Ishikawa (cell line): ENCODE data around the gene SLC6A18.

Source experiments
- CEBPB ChIP-seq: IDR thresholded peaks from 2 replicates; pipeline ENCODE4 v1.6.1; 2012
- CREB1 ChIP-seq: IDR thresholded peaks from 2 replicates; pipeline ENCODE4 v1.6.1; 2012; ENCODE audit warnings: low read depth
- EGR1 ChIP-seq: IDR thresholded peaks from 2 replicates; pipeline ENCODE4 v1.6.1; 2012
- EP300 ChIP-seq: IDR thresholded peaks from 2 replicates; pipeline ENCODE4 v1.6.1; 2012; ENCODE audit warnings: borderline replicate concordance
- FOXM1 ChIP-seq: IDR thresholded peaks from 2 replicates; pipeline ENCODE4 v1.6.1; 2012; ENCODE audit warnings: low read depth, borderline replicate concordance
- NFIC ChIP-seq: IDR thresholded peaks from 2 replicates; pipeline ENCODE4 v1.6.1; 2012
- RAD21 ChIP-seq: IDR thresholded peaks from 2 replicates; pipeline ENCODE4 v1.6.1; 2012; ENCODE audit warnings: low read depth
- TAF1 ChIP-seq: IDR thresholded peaks from 2 replicates; pipeline ENCODE4 v1.6.1; 2012; ENCODE audit warnings: low read depth, mild to moderate bottlenecking
- TCF12 ChIP-seq: IDR thresholded peaks from 2 replicates; pipeline ENCODE4 v1.6.1; 2012; ENCODE audit warnings: low read depth
- TEAD4 ChIP-seq: IDR thresholded peaks from 2 replicates; pipeline ENCODE4 v1.6.1; 2012
- YY1 ChIP-seq: IDR thresholded peaks from 2 replicates; pipeline ENCODE4 v1.6.1; 2012; ENCODE audit warnings: low read depth
- ZBTB7A ChIP-seq: IDR thresholded peaks from 2 replicates; pipeline ENCODE4 v1.6.1; 2012; ENCODE audit warnings: low read depth
- TF ChIP-seq, protein P1 (sequence below): IDR thresholded peaks from 2 replicates; pipeline ENCODE4 v1.6.1; 2012
- TF ChIP-seq, protein P2 (sequence below): IDR thresholded peaks from 2 replicates; pipeline ENCODE4 v1.6.1; 2012; ENCODE audit warnings: low read depth, mild to moderate bottlenecking

DNA sequence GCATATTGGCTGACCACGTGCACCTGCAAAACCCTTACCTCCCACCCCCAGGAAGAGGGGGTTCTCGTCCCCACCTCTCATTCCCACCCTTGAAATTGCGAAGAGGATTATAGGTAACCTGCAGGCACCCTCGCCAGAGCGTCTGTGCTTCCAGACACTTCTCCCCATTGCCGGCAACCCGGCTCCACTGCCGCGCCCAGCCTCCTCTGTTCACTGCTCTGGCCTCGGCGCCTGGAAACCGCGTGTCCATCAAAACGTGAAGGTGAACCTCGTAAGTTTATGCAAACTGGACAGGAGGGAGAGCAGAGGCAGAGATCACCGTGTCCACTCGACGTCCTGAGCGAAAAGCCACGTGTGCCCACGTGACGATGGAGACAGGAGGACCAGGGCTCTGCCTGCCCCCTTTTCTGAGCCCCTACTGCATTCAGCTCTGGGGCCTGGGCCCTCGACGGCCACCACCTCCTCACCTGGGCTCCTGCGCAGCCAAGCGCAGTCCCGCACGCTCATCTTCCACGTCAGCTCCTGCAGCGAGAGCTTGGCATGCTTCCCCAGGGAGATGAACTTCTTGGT lies 67.8 kb downstream of the SLC6A18 start:
- TF ChIP-seq, protein P1, sequence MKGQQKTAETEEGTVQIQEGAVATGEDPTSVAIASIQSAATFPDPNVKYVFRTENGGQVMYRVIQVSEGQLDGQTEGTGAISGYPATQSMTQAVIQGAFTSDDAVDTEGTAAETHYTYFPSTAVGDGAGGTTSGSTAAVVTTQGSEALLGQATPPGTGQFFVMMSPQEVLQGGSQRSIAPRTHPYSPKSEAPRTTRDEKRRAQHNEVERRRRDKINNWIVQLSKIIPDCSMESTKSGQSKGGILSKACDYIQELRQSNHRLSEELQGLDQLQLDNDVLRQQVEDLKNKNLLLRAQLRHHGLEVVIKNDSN: no peak
- TF ChIP-seq TCF12 (no peak), FOXM1 (no peak), EP300 (no peak), TAF1 (no peak), NFIC (no peak), CREB1 (no peak), YY1 (no peak), RAD21 (no peak), CEBPB (no peak), EGR1 (no peak), ZBTB7A (no peak), TEAD4 (no peak)
- TF ChIP-seq, protein P2, sequence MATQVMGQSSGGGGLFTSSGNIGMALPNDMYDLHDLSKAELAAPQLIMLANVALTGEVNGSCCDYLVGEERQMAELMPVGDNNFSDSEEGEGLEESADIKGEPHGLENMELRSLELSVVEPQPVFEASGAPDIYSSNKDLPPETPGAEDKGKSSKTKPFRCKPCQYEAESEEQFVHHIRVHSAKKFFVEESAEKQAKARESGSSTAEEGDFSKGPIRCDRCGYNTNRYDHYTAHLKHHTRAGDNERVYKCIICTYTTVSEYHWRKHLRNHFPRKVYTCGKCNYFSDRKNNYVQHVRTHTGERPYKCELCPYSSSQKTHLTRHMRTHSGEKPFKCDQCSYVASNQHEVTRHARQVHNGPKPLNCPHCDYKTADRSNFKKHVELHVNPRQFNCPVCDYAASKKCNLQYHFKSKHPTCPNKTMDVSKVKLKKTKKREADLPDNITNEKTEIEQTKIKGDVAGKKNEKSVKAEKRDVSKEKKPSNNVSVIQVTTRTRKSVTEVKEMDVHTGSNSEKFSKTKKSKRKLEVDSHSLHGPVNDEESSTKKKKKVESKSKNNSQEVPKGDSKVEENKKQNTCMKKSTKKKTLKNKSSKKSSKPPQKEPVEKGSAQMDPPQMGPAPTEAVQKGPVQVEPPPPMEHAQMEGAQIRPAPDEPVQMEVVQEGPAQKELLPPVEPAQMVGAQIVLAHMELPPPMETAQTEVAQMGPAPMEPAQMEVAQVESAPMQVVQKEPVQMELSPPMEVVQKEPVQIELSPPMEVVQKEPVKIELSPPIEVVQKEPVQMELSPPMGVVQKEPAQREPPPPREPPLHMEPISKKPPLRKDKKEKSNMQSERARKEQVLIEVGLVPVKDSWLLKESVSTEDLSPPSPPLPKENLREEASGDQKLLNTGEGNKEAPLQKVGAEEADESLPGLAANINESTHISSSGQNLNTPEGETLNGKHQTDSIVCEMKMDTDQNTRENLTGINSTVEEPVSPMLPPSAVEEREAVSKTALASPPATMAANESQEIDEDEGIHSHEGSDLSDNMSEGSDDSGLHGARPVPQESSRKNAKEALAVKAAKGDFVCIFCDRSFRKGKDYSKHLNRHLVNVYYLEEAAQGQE: no peak
